CD4-positive, alpha-beta T cell (primary cell): ENCODE results near the gene PTPRD. TPM values are rescaled to one million over a fixed set of nuclear protein-coding genes. Genes with fewer than 3 reads are reported as not detected.

Experiments
- ATAC-seq: fragments of 200-7000 bp; cut with Tn5 transposase; one replicate; pipeline ENCODE4 v1.10.0; 2022; ENCODE audit warnings: mild to moderate bottlenecking; ENCODE audit not compliant: poor library complexity
- CTCF ChIA-PET: fragments of 350-600 bp; sonication (Branson Sonifier 250); formaldehyde crosslinking; loops from one replicate; lab custom pipeline; 2021; ENCODE audit warnings: antibody characterized with exemption, inconsistent platforms; lab: Charles Lee
- POLR2A ChIA-PET: fragments of 350-600 bp; sonication (Branson Sonifier 250); formaldehyde crosslinking; loops from one replicate; lab custom pipeline; 2021; ENCODE audit warnings: antibody characterized with exemption, inconsistent platforms; lab: Charles Lee
- DNase-seq, 14 experiments: peaks; one replicate each; pipeline ENCODE4 v3.0.0-alpha.2; 2013 to 2020; ENCODE audit warnings: mixed read lengths in 2 of 14
- H3K27ac ChIP-seq, 2 donors: one replicate each; pipeline versions ENCODE4 v1.5.1 to v1.7.0; 2013; ENCODE audit warnings: low read length in 2 of 2, low read depth in 1 of 2, mild to moderate bottlenecking in 1 of 2
- H3K27me3 ChIP-seq, 2 experiments: 1 replicate in 1 of 2; 2 replicates in 1 of 2; pipeline versions ENCODE4 v1.6.1 to v1.7.0; 2013; ENCODE audit warnings: low read length in 2 of 2, control low read depth in 1 of 2, mild to moderate bottlenecking in 1 of 2, moderate library complexity in 1 of 2; ENCODE audit not compliant: insufficient read depth in 2 of 2, control insufficient read depth in 1 of 2
- H3K36me3 ChIP-seq: one replicate; pipeline ENCODE4 v1.6.1; 2013; ENCODE audit warnings: low read length, control low read depth; ENCODE audit not compliant: insufficient read depth
- H3K4me1 ChIP-seq: one replicate; pipeline ENCODE4 v1.6.1; 2013; ENCODE audit warnings: low read length, control low read depth; ENCODE audit not compliant: insufficient read depth
- H3K4me3 ChIP-seq: one replicate; pipeline ENCODE4 v1.5.1; 2013; ENCODE audit warnings: mild to moderate bottlenecking, low read length, moderate library complexity
- H3K9me3 ChIP-seq, 2 experiments: 1 replicate in 1 of 2; 2 replicates in 1 of 2; pipeline versions ENCODE4 v1.6.1 to v1.7.0; 2013; ENCODE audit warnings: low read length in 2 of 2, mild to moderate bottlenecking in 2 of 2, control low read depth in 1 of 2, moderate library complexity in 1 of 2; ENCODE audit not compliant: control insufficient read depth in 1 of 2, insufficient read depth in 1 of 2
- H3K27ac Mint-ChIP-seq: one replicate; pipeline ENCODE4 v1.8.0; 2020; ENCODE audit warnings: mixed read lengths
- H3K27me3 Mint-ChIP-seq: one replicate; pipeline ENCODE4 v1.8.0; 2021; ENCODE audit warnings: mixed read lengths
- H3K36me3 Mint-ChIP-seq: one replicate; pipeline ENCODE4 v1.8.0; 2021; ENCODE audit warnings: low read depth, mixed read lengths
- H3K4me1 Mint-ChIP-seq: one replicate; pipeline ENCODE4 v1.8.0; 2021; ENCODE audit warnings: low read depth, mixed read lengths
- H3K4me3 Mint-ChIP-seq: one replicate; pipeline ENCODE4 v1.8.0; 2020; ENCODE audit warnings: mild to moderate bottlenecking, mixed read lengths
- H3K9me3 Mint-ChIP-seq: one replicate; pipeline ENCODE4 v1.8.0; 2020; ENCODE audit warnings: mixed read lengths
- intact Hi-C, 2 experiments: fragments of 100-400 bp; cut with DNase I in 1 of 2; cut with micrococcal nuclease in 1 of 2; formaldehyde crosslinking; loops; one replicate each; pipeline versions ENCODE4 v1.15.1 to v1.9.0; 2023 to 2025; cut with DNase I, micrococcal nuclease
- total RNA-seq, 174 experiments: library from RNA in 2 of 174; stranded (reverse) in 2 of 174; gene quantifications; one replicate each; pipeline ENCODE4 v1.2.3 and lab custom pipeline; 2021 to 2026
- TF ChIP-seq, protein P1 (sequence below): fragments of 200-600 bp; IDR thresholded peaks from one replicate; pipeline ENCODE4 v1.8.0; 2022; ENCODE audit warnings: antibody characterized with exemption, mild to moderate bottlenecking

PTPRD gene
- total RNA-seq, 2 experiments from 2014 or later: not detected

- TF ChIP-seq, protein P1, sequence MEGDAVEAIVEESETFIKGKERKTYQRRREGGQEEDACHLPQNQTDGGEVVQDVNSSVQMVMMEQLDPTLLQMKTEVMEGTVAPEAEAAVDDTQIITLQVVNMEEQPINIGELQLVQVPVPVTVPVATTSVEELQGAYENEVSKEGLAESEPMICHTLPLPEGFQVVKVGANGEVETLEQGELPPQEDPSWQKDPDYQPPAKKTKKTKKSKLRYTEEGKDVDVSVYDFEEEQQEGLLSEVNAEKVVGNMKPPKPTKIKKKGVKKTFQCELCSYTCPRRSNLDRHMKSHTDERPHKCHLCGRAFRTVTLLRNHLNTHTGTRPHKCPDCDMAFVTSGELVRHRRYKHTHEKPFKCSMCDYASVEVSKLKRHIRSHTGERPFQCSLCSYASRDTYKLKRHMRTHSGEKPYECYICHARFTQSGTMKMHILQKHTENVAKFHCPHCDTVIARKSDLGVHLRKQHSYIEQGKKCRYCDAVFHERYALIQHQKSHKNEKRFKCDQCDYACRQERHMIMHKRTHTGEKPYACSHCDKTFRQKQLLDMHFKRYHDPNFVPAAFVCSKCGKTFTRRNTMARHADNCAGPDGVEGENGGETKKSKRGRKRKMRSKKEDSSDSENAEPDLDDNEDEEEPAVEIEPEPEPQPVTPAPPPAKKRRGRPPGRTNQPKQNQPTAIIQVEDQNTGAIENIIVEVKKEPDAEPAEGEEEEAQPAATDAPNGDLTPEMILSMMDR: no peak
- Mint-ChIP-seq H3K27me3 (no peaks in the 10 kb centered on the region), H3K9me3 (peaks cover 3% of the 10 kb centered on the region), H3K4me3 (no peak overlapping the region), H3K27ac (no peak overlapping the region), H3K36me3 (no peaks in the 10 kb centered on the region), H3K4me1 (no peaks in the 10 kb centered on the region)
- Histone ChIP-seq H3K27me3 (no peaks in the 10 kb centered on the region), H3K9me3 (no peaks in the 10 kb centered on the region), H3K27ac (no peak overlapping the region), H3K4me1 (no peaks in the 10 kb centered on the region), H3K4me3 (no peak overlapping the region), H3K36me3 (no peaks in the 10 kb centered on the region)
- intact Hi-C loops: loop anchor here in 1 of 2 experiments (10.0 kb wide), 1 partner anchor 60 kb away; no protein-coding TSS in a partner anchor
- ChIA-PET POLR2A (no interaction called here), CTCF (no interaction called here)
- ATAC-seq: no peak
- no peak for DNase-seq
These were observed 7.9 kb downstream of the PTPRD start for GRCh38 chr9:10604927-10605326.

DNA sequence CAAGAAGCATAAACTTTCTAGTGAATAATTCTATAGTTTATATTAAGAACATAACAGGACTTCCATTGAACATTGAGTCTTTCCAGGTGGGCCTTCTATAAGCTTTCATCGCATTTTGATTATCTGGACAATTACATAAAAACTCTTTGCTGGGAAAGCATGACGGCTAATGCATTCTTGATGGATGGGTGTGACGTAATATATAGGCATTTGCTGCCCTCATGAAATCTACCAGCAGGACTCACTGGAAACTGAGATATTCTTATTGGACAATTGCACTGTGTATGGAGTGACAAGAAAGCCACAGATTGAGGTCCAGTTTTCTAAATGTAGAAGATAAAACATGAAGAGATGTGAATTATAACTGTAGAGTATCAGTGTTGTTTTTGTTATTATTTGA, 15.0 kb downstream of the PTPRD start:
- Histone ChIP-seq H3K27ac (no peak overlapping the region), H3K36me3 (no peaks in the 10 kb centered on the region), H3K4me1 (no peaks in the 10 kb centered on the region), H3K27me3 (no peaks in the 10 kb centered on the region), H3K4me3 (no peak overlapping the region), H3K9me3 (peaks cover 0 to 2% of the 10 kb centered on the region in 2 experiments)
- H3K4me3 Mint-ChIP-seq: no peak overlapping the region
- CTCF ChIA-PET: no interaction called here
- ATAC-seq: no peak
- TF ChIP-seq, protein P1: no peak
- H3K9me3 Mint-ChIP-seq: peaks cover 12% of the 10 kb centered on the region
- H3K27me3 Mint-ChIP-seq: no peaks in the 10 kb centered on the region
- no peaks in the 10 kb centered on the region for H3K4me1 Mint-ChIP-seq
- no peak overlapping the region for H3K27ac Mint-ChIP-seq
- intact Hi-C loops: no loop called here
- POLR2A ChIA-PET: no interaction called here
- DNase-seq: no peak
- no peaks in the 10 kb centered on the region for H3K36me3 Mint-ChIP-seq

GRCh38 chr9:10594482-10594881, 18.3 kb downstream of the PTPRD start:
- H3K4me3 Mint-ChIP-seq: no peak overlapping the region
- no peaks in the 10 kb centered on the region for H3K4me1 Mint-ChIP-seq
- ChIA-PET POLR2A (no interaction called here), CTCF (no interaction called here)
- peaks cover 12% of the 10 kb centered on the region for H3K9me3 Mint-ChIP-seq
- Histone ChIP-seq H3K4me3 (no peak overlapping the region), H3K4me1 (no peaks in the 10 kb centered on the region), H3K27ac (no peak overlapping the region), H3K27me3 (no peaks in the 10 kb centered on the region), H3K36me3 (no peaks in the 10 kb centered on the region), H3K9me3 (peaks cover 0 to 11% of the 10 kb centered on the region in 2 experiments)
- H3K36me3 Mint-ChIP-seq: no peaks in the 10 kb centered on the region
- TF ChIP-seq, protein P1: no peak
- no peaks in the 10 kb centered on the region for H3K27me3 Mint-ChIP-seq
- no peak for DNase-seq
- H3K27ac Mint-ChIP-seq: no peak overlapping the region
- intact Hi-C loops: no loop called here
- ATAC-seq: no peak
